NCI-H2029 (cell line): Measurements from ENCODE around the gene NASP.

ENCODE experiments used
- DNase-seq: peaks from one replicate; lab custom pipeline; 2025; lab: John Stamatoyannopoulos, UW

NASP gene, protein sequence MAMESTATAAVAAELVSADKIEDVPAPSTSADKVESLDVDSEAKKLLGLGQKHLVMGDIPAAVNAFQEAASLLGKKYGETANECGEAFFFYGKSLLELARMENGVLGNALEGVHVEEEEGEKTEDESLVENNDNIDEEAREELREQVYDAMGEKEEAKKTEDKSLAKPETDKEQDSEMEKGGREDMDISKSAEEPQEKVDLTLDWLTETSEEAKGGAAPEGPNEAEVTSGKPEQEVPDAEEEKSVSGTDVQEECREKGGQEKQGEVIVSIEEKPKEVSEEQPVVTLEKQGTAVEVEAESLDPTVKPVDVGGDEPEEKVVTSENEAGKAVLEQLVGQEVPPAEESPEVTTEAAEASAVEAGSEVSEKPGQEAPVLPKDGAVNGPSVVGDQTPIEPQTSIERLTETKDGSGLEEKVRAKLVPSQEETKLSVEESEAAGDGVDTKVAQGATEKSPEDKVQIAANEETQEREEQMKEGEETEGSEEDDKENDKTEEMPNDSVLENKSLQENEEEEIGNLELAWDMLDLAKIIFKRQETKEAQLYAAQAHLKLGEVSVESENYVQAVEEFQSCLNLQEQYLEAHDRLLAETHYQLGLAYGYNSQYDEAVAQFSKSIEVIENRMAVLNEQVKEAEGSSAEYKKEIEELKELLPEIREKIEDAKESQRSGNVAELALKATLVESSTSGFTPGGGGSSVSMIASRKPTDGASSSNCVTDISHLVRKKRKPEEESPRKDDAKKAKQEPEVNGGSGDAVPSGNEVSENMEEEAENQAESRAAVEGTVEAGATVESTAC

DNA sequence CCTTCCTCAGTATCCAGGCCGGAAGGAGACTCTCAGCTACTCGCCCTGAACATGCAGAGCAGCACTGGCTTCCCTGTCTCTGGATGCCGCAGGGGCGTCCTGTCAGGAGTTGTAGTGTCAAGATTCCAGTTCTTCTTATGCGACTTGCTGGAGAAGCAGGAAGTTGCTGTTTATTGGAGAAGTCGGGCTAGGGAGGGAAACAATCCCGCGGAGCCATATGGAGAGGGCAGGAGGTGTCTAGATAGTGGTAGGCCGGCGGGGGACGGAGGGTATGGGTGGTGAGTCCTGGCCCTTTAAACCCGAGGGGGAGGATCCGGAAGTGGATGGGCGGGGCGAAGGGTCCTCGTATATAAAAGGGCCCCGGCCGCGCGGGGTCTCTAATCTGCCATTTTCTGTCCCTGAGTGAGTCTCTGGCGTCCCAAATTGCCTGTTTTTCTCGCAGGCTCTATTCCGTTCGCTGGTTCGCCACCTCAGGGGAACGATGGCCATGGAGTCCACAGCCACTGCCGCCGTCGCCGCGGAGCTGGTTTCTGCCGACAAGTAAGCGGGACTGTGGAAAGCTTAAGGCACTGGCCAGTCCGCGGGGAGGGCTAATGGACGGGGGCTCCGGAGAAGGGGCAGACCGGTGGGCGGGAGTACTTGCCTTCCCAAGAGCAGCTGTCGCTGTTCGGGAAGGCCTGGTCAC, at the start of gene NASP:
Gene NASP, plus strand, starts transcription at position 376 of the 685 bp plus-strand sequence. Its CDS starts 106 bp downstream, at position 482.
- DNase-seq: peak; percentile 88

DNA sequence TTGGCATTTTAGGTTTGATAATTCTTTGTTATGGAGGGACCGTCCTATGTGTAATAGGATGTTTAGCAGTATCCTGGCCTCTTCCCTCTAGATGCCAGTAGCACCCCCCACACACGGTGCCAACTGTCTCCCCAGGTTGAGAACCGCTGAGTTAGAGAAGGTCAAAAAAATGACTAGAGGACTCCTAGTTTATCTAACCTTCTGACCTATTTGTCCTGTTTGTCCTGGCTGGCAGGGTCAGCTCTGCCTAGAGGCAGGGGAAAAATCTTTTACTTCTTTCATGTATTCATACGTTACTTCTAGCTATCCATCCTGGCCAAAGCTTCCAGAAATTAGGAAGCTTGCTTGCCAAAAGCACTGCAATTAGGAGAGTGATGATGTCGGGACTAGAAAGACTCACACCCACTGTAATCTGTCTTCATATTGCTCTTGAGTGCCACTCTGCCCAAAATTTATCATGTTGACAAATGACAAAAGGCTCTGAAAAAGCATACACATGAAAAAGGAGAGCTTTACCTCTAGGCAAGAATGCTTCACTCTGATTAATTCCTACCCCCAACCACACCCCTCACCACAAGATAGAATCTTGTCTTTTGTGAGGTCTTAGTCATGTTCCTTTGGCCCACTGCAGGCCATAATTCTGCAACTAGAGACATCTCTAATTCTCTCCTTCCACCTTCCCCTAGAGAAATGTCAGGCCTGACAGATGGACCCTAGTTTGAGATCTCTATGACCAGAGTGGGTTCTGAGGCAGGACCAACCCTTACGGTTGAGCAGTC, 47.7 kb upstream of the NASP start:
- no peak for DNase-seq

DNA sequence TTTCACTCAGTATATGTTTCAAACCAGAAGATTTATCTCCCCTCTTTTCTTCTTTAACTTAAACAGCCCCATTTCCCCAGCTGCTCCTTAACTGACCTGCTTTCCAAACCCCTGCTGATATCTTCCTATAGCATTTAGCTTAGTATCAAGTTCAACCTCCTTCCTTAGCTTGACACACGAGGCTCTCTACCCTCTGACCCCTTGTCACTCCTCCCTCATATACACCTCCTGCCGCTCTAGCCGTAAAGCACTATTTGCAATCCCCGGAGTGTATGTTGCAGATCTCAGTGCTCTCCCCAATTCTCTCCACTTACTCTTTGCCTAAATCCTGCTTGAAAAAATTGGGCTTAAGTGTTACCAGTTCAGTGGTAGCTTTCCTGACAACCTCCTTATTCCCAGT, 47.0 kb upstream of the NASP start:
- DNase-seq: no peak

DNA sequence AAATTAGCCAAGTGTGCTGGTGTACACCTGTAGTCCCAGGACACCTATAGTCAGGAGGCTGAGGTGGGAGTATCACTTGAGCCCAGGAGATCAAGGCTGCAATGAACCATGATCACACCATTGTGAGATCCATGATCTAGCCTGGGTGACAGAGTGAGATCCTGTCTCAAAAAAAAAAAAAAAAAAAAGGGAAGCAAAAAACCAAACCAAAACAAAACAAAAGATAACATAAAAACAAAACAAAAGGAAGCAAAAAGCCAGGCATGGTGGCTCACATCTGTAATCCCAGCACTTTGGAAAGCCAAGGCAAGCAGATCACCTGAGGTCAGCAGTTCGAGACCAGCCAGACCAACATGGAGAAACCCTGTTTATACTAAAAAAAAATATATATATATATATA, 42.6 kb upstream of the NASP start:
- DNase-seq: no peak

DNA sequence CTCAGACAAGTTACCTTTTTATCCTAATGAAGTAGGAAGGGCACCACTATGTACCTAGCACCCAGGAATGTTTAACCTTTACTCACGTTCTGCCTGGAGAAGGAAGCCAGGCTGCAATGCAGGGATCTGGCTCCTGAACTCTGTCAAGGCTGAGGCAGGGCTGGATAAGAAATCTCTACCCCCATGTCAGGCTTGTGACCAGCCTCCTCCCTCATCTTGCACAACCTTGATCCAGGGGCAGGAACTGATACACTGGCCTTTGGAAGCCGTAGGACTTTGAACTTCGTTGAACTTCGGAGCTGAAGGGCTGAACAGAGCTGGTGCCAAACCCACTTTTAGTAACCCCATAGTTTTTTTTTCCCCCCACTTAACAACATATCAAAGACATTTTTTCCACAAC, 41.2 kb upstream of the NASP start:
- no peak for DNase-seq

DNA sequence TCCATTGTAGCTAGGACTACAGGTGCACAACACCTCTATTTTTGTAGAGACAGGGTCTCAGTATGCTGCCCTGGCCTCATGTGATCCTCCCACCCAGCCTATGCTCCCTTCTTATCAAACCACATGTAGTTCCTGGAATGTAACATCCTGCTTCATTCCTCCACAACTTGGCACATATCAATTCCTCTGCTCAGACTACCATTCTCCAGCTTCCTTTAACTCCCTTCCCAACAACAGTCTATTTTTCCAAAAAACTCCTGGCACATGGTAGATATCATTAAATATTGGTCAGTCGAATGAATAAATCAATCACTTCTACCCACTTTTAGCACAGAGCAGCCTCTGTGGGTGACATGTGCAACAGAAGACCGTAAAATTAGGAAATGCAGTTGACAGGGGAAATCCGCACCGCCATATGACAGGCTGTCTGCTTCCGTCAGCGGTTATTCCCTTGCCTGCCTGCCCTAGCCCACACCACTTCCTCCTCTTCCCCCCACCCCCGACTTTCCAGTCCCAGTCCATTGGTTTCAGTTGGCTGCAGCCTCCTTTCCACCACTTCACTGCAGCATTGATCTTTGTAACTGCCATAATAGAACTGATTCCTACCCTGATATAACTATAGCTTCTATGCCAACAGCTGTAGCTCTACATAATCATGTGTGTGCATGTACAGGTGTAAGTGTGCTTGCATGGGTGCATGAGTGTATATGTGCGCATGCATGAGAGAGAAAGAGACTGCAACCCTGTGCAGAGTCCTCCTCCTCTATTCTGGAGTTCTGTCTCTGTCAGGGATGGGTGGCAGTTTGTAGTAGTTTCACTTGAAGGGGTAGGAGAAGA, 40.0 kb upstream of the NASP start:
- no peak for DNase-seq

DNA sequence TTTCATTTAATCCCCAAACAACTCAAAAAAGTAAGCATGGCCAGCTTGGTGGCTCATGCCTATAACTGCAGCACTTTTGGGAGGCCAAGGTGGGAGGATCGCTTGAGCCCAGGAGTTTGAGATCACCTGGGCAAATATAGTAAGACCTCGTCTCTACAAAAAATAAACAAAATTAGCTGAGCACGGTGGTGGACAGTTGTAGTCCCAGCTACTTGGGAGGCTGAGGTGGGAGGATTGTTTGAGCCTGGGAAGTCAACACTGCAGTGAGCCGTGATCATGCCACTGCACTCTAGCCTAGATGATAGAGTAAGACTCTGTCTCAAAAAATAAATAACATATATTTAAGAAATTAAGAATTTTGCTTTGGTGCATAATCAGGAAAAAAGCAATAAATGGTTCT, 39.3 kb upstream of the NASP start:
- no peak for DNase-seq

DNA sequence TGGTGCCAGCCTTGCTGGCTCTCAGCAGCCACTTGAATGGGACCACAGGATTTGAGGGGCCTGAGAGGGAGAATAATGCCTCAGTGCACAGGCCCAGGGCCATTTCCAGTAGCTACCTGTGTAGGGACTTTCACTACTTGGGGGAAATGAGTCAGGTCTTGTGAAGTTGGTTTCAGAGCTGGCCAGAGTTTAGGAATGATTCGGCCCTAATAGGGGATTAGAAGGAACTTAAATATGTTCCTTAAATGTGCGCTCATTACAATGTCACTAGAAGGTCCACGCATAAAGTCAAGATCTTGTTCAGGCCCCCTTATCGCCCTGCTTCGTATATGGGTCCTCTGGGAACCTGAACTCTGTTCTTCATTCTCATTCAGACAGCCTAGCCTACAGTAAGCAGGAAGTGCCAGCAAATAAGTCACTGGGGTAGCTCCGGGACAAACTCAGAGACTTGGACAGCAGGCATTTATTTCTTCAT, 38.8 kb upstream of the NASP start:
- DNase-seq: no peak

DNA sequence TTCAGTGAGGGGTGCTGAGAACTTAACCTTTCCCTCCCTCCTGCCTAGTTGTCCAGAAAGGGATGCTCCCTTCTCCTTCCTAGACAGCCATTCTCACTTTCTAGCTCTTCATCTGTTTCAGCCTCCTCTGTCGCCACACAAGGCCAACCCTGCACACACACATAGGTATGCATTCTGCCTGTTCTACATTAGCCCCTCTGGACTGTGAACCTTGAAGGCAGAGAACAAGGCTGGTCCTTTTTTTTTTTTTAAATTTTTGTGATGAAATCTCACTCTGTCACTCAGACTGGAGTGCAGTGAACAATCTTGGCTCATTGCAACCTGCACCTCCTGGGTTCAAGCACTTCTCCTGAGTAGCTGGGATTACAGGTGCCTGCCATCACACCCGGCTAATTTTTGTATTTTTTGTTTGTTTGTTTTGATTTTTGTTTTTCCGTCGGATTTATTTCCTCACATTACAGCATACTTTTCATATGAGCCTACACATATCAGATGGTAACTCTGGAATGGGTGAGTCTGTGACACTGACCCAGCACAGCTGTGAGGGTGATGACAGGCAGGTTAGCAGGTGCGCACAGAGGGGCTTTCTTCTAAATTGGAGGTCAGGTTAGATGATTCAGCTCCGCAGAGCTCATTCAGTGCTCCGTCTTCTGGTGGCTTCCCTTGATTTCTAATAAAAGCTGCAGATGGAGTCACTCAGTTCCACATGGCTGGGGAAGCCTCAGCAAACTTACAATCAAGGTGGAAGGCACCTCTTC, 38.1 kb upstream of the NASP start:
- DNase-seq: no peak

DNA sequence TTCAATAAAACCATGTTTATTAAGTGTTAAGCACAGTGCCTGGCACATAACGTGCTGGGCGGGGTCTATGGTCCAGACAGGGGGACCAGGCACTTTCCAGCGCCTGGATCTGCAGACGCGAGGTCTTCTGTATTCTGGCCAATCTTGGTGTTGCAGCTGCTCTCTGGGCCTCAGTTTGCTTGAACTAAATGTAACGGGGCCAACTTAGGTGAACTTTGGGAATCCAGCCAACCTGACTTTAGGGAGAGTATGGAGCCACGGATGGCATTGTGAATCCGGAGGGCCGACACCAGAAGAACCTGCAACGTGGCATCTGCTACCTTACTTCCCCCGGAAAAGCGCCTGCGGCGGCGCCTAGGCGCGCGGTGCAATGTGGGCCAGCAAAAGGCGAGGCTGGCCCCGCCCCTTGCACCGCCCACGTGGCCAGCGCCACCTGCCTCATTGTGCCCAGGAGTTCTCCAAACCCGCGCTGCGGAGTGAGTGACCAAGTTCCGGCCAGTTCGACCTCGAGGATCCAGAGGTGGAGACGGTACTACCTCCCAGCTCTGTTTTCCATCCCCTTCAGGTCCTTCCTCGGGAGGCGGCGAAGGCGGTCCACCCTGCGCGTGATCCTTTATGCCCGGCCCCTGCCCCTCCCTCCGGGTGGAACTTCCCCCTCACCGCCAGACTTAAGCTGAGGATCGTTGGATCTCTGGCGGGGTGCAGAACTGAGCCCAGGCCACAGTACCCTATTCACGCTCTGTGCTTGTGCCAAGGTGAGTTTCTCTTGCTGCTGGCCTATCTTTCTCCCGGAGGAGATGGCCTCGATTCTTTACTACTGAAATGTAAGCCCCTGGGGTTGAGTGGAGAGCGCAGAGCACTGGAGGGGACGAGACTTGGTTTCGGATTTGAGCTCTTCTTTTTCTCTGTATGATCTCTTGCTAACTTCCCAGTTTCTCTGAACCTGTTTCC, 33.2 kb upstream of the NASP start, which contains the start of gene AKR1A1:
Gene AKR1A1, plus strand, starts transcription at position 426 of the 951 bp plus-strand sequence. CDS start 10,969 bp downstream, outside the sequence.
- peak; percentile 99 for DNase-seq

DNA sequence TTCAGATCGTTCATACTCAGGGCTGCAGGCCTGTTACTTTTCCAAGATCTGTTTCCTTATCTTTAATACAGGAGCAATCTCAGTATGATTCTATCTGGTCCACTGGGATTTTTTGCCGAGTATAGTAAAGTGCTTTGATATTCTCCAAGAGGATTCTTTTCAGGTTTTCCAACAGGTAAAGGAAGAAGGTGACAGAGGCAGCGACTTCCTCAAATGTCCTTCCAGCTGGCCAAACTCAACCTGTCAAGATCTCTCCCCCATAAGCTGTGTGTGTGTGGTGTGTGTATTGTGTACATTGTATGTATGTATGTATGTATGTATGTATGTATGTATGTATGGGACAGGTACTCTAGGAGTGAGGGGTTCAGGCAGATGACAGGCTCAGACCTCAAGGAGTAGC, 32.2 kb upstream of the NASP start:
- DNase-seq: no peak

DNA sequence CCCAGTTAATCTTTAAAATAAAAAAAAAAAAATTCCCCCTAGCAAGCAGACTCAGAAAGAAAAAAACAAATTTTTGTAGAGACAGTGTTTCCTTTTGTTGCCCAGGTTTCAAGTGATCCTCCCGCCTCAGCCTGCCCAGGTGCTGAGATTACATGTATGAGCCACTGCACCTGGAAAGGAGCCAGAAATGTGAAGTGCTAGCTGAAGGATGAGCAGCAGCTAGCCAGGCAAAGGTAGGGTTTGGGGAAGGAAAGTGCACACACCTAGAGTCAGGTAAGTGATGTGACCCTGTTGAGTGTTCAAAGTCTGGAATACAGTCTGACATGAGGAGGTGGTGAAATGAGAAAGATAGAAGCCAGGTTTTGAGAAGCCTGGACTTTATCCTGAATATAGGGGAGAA, 31.5 kb upstream of the NASP start:
- DNase-seq: peak; percentile 98

DNA sequence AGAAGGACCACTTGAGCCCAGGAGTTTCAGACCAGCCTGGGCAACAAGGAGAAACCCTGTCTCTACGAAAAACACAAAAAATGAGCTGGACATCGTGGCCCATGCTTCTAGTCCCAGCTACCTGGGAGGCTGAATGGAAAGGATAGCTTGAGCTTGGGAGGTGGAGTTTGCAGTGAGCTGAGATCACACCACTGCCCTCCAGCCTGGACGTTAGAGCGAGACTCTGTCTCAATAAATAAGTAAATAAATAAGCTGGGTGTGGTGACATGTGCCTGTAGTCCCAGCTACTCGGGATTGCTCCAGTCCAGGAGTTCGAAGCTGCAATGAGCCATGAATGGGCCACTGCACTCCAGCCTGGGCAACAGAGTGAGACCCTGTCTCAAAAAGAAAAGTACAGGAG, 29.6 kb upstream of the NASP start:
- no peak for DNase-seq

DNA sequence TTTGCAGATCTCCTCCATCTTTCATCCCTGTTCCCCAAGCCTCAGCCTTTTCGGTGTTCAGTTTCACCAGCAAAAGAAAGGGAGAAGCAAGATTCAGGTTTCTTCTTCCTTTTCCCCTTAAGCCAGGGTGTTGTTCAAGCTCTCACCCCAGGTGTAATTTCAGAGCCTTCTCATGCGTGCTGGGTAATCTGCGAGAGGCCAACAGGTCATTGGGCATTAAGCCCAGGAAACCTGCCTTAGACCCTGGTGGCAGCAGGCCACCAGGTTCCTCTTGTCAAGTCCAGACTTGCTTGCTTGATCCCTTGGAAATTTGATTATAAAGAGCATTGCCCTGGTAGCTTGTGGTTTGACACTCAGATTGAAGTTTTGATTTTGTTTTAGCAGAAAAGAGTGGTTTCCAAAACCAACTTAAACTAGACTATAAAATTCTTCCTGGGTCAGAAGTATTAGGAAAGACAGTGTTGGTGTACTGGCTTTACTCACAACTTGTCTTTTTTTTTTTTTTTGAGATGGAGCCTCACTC, 26.4 kb upstream of the NASP start:
- peak; percentile 57 for DNase-seq

DNA sequence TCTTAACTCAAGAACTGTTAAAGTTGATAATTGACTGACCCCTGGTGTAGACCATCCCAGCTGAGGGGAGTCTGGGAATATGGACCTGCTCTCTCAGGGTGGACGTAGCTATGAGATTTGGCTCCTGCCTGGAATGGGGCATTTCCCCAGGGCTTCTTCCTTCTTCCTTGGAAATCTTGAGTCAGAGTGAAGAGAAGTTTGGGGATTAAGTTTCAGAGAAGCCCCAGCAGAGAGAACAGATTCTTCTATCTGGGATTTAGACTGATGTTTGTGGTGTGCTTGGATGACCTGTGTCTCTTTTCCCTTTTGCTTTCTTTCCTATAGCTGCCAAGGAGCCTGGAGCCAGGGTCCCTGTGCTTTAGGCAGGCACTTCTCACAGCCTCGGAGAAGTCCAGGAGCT, 20.0 kb upstream of the NASP start:
- DNase-seq: no peak

DNA sequence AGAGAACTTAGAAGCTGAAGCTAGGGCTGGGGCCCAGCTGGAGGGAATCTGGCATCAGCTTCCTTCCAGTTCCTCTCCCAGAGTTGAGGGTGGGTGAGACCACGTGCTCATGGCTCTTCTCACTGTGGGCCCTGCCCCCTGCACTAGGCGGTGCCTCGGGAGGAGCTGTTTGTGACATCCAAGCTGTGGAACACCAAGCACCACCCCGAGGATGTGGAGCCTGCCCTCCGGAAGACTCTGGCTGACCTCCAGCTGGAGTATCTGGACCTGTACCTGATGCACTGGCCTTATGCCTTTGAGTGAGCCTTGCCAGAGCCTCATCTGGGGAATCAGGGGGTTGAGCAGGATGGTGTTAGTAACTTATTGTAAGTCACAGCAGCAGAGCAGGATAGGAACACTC, 17.1 kb upstream of the NASP start:
- DNase-seq: no peak

DNA sequence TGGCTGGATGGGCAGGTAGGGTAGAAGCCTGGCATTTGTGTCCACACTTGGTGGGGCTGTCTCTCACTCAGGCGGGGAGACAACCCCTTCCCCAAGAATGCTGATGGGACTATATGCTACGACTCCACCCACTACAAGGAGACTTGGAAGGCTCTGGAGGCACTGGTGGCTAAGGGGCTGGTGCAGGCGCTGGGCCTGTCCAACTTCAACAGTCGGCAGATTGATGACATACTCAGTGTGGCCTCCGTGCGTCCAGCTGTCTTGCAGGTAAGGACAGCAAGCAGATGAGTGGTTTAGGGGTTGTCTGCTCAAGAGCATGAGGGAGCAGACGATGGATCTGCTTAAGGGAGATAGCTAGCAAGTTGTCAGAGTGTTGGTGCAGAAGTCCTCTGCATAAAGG, 15.9 kb upstream of the NASP start:
- no peak for DNase-seq

DNA sequence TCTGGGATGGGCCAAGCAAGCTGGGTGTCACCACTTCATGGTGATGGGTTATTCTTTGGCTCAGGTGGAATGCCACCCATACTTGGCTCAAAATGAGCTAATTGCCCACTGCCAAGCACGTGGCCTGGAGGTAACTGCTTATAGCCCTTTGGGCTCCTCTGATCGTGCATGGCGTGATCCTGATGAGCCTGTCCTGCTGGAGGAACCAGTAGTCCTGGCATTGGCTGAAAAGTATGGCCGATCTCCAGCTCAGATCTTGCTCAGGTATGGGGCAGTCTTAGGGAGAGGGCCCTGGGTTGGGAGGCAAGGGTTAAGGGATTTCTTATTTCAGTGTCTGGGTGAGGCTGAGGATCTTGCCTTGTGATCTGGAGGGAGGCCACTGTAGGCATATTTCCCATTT, 15.4 kb upstream of the NASP start:
- no peak for DNase-seq

DNA sequence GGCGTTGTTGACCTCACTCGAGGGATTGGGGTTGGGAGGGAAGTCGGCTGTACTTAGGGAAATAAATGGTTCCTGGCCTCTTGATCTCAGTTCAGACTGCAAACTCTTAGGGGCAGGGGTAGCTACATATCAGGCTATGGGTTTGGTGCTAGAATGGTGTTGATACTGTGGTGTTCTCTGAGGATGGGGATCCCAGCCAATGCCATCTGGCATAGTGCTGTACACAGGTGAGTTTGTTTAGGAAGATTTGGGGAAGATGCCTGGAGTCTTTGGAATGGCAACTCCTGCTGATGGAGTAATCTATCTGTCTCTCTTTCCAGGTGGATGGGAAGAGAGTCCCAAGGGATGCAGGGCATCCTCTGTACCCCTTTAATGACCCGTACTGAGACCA, 14.3 kb upstream of the NASP start:
- no peak for DNase-seq
